K562 (cell line): ENCODE data around the gene MYO1D. TPM values are rescaled to one million over a fixed set of nuclear protein-coding genes. Genes with fewer than 3 reads are reported as not detected.

Source experiments
- CBX3 ChIP-seq, 2 experiments: IDR thresholded peaks; 1 replicate in 1 of 2; 2 replicates in 1 of 2; pipeline ENCODE4 v1.6.1; 2012; ENCODE audit warnings: inconsistent platforms in 2 of 2, low read length in 2 of 2, borderline replicate concordance in 1 of 2, control low read depth in 1 of 2
- CUX1 ChIP-seq: fragments of 200-800 bp; sonication (Bioruptor generic); IDR thresholded peaks from 2 replicates; pipeline ENCODE4 v1.6.1; 2016; ENCODE audit warnings: missing genetic modification characterization, missing compliant biosample characterization
- HES1 ChIP-seq: fragments of 450-650 bp; IDR thresholded peaks from 2 replicates; pipeline ENCODE4 v1.6.1; 2016; ENCODE audit warnings: low read depth, mild to moderate bottlenecking, moderate library complexity
- HNRNPH1 ChIP-seq: fragments of 200-400 bp; formaldehyde crosslinking; optimal IDR thresholded peaks from 2 replicates; pipeline ENCODE3; 2017; ENCODE audit warnings: low read depth, mild to moderate bottlenecking, low read length, moderate library complexity
- LARP7 ChIP-seq: fragments of 450-650 bp; IDR thresholded peaks from 2 replicates; pipeline ENCODE4 v1.6.1; 2016
- MIER1 ChIP-seq: fragments of 450-650 bp; IDR thresholded peaks from 2 replicates; pipeline ENCODE4 v1.6.1; 2016; ENCODE audit warnings: antibody characterized with exemption, mild to moderate bottlenecking, low read depth
- PHB ChIP-seq: fragments of 250-450 bp; sonication (Bioruptor Pico); IDR thresholded peaks from 2 replicates; pipeline ENCODE4 v1.5.0; 2021
- RBM15 ChIP-seq: fragments of 200-400 bp; formaldehyde crosslinking; IDR thresholded peaks from 2 replicates; pipeline ENCODE4 v1.6.1; 2018; ENCODE audit warnings: mild to moderate bottlenecking, low read length, moderate library complexity; ENCODE audit not compliant: insufficient read depth
- RFX5 ChIP-seq: IDR thresholded peaks from 2 replicates; pipeline ENCODE4 v1.6.1; 2011; ENCODE audit warnings: low read depth, mild to moderate bottlenecking, improper control_type of control experiment, low read length
- TCF3 ChIP-seq: sonication (generic); formaldehyde crosslinking; IDR thresholded peaks from 2 replicates; pipeline ENCODE4 v1.4.0; 2020; ENCODE audit warnings: mild to moderate bottlenecking, missing genetic modification reagents
- ZNF518B ChIP-seq: fragments of 250-450 bp; sonication (Bioruptor Pico); IDR thresholded peaks from 2 replicates; pipeline ENCODE4 v1.5.0; 2021; ENCODE audit warnings: mild to moderate bottlenecking, moderate library complexity
- polyA plus RNA-seq, 8 experiments: library from polyadenylated mRNA; depleted of rRNA in 4 of 8; stranded (reverse) in 5 of 8; unstranded in 3 of 8; fragments of >200 nt; fragmentation: Nextera tagmentation in 2 of 8; fragmentation: Illumina TruSeq in 1 of 8; extraction: Ambion mirVana in 2 of 8; extraction: Trizol in 1 of 8; gene quantifications; 2 replicates each; pipeline versions ENCODE4 v1.2.1 to v1.2.3, GENCODE V29; 2011 to 2014; ENCODE audit warnings: inconsistent platforms in 1 of 8, missing spikeins in 1 of 8
- total RNA-seq, 7 experiments: library from RNA; depleted of rRNA in 6 of 7; stranded (reverse); fragments of >200 nt in 6 of 7; fragmentation: Illumina TruSeq in 2 of 7; extraction: Trizol in 2 of 7; gene quantifications; 2 replicates each; pipeline versions ENCODE4 v1.2.1 to v1.2.3, GENCODE V29; 2011 to 2021; ENCODE audit warnings: low replicate concordance in 1 of 7

Gene MYO1D
- total and polyA plus RNA-seq, 9 of the 15 experiments (the other 6 are each of a cell fraction or from before 2014, with no cell fraction given), result 2.1 to 71.2 (median 45.4) TPM

GRCh38 chr17:32615326-32615725 lies 261.6 kb downstream of the MYO1D start (continued):
- no peak for TF ChIP-seq HNRNPH1
- no peak for TF ChIP-seq HES1
- no peak for TF ChIP-seq LARP7
- no peak for TF ChIP-seq CUX1 (CRISPR knock-in tag)
- TF ChIP-seq RBM15, result no peak
- TF ChIP-seq TCF3 (CRISPR knock-in tag), result no peak
- TF ChIP-seq ZNF518B (CRISPR knock-in tag), result no peak
- TF ChIP-seq PHB (CRISPR knock-in tag), result no peak
- no peak for TF ChIP-seq RFX5
- no peak for TF ChIP-seq CBX3 (IDR thresholded peaks at IDR 0.05; ENCODE audit: borderline replicate concordance in 1 of 2, low read length in 2 of 2)
- no peak for TF ChIP-seq MIER1
